NCI-H2081 (cell line): ENCODE measurements around the gene AQR.
A peak's percentile ranks its signal among the peaks of the same experiment; 100 is the strongest.

Experiments used
- DNase-seq, 2 experiments: peaks; one replicate each; lab custom pipeline; 2025; lab: John Stamatoyannopoulos, UW

The AQR gene

DNA sequence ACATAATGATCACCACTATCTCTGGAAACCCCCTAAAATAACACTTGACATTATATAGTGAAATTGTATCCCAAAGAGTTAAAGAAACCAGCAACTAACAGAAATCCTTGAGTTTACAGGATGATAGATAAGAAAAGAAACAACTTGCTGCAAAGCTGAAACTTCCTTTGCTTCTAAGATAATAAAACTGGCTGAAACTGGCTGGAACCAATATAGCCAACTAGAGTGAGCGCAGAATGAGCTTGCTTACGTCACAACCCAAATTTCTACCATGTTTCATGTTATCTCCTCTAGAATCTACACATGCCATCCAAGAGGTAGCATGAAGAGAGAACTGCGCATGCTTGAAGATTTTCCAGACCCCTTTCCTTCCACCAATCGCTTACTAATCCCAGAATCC, 90.4 kb downstream of the AQR start:
- no peak for DNase-seq

DNA sequence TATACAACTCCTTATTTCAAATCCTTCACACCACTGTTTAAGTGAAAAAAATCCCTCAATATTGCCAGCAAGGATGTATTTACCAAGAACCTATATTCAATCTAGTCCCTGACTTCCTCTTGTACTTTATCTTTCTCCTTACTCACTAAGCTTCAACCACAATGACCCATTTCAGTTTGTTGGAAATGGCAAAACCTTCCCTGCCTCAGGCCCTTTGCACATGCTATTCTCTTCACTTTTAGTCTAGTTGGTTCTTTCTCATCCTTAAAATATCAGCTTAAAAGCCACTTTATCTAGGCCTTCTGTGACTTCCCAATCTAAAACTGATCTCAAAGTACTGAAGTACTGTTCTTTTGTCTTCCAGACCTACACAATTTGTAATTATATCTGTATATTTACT, 92.9 kb downstream of the AQR start:
- no peak for DNase-seq

DNA sequence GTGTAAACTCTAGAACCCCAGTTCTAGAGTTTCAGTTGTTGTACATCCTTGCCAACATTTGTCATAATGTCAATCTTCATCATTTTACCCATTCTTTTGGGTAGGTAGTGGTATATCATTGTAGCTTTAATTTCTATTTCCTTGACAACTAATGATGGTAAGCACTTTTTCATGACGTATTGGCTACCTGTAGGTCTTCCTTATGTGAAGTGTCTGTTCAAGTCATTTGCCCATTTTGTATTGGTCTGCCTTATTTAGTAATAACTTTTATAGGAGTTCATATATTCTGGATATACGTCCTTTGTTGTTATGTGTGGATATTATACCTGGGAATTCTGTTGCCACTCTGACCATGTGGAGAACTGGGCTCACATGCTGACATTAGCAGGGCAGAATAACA, 100.4 kb downstream of the AQR start:
- no peak for DNase-seq

DNA sequence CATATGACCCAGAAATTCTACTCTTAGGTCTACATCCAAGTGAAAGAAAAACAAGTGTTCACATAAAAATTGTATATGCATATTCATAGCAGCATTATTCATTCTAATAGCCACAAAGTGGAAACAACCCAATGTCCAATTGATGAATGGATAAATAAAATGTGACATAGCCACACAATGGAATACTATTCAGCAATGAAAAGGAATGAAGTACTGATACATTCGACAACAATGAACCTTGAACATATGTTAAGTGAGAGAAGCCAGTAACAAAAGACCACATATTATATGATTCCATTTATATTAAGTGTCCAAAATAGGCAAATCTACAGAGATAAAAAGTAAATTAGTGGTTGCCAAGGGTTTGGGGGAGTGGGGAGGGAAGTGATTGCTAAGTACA, 104.0 kb downstream of the AQR start:
- DNase-seq: no peak

DNA sequence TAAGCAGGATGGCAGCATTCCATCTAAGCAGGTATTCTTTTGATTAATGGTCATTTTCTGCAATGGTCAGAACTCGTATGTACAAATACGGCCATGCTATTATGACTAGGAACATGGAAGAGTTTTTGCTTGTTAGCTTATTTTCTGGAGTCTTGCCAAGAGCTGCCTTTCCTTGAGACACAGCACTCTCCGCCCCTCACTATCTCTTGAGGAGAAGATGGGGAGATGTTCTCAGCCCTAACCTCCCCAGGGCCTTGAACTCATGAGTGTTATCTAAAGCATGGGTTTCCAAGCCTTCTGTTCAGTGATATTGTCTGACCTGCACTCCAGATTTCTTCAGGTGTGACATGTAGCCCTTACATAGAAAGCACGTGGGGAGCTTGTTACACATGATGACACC, 108.3 kb downstream of the AQR start:
- DNase-seq: no peak

DNA sequence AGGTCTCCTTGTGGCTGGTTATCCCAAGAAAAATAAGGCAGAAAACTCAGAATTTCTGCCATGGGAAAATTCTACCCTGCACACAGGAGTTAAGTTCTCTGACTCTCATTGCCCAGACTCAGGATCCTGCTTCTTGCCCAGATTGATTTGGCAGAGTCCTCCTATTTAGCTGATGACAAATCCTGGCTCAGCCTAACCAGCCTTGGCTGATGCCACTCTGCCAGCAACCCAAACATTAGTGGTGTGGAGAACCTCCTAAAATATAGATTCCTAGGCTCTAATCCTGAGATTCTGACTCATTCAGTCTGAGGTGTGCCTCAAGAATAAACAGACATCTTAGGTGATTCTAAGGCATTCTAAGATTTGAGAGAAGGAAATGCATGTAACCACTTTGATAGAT, 113.6 kb downstream of the AQR start:
- no peak for DNase-seq

DNA sequence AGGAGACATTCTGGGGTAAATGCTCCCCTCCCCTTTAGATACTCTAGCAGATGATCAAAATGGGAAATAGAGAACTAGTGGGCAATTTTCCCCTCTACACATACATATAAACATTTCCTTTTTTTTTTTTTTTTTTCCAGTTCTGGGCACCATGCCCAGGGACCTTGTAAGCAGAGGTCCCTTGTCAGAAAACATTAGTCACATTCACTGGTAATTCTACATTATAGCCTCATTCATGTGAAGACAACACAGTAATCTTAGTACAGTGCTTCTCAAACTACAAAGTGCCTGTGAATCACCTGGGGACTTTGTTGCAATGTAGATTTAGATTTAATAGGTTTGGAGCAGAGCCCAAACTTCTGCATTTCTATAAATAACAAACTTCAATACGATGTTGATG, 114.1 kb downstream of the AQR start:
- DNase-seq: peak; percentile 8 to 39

DNA sequence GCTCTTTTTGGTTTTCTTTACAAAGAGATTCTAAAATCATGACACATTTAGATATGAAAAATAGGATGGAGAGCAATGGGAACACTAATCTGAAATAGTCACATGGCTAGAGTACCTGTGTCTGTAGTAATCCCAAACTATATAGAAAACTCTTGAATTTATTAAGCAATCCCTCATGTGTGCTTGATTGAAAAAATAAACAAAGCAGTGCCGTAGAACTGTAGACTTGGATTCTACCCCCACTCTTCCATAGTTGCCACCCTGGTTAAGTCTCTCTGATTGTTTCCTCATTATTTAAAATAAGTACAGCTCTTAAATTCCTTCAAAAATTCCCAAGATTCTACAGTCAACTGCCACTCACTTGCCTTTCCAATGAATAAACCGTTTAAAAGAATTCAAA, 115.3 kb downstream of the AQR start:
- no peak for DNase-seq

DNA sequence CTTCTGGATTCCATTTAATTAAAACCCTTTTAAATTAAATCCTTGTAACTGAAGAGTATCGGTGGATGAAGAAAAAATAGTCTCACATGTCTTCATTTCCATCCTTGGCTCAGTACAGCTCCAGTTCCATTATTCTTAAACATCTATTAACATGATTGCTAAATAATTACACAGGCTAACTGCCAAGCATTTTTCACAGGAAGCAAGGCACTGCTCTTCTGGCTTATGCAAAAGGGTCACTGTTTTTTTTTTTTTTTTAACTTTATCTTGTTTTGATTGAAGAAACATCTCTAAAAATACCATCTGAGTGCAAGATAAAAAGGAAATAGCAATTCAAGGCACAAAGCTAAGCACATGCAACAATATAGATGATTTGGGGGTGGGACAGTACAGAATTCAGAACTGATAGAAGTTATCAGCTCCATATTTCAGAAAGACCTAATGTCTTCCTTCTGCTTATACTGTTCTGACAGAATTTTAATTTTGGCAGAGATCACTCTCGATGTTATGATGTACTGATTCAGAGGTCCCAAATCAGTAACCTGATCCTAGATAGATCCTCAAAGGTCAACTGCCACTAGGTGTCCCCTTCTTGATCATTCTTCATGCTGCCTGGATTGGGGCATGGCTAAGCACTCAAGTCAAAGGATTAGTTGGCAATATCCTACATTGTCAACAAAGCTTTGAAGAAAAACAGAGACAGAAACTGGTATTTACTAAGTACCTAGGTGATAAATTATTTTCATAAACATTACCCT, 116.4 kb downstream of the AQR start:
- peak in 1 of 2 experiments; percentile 38 for DNase-seq

DNA sequence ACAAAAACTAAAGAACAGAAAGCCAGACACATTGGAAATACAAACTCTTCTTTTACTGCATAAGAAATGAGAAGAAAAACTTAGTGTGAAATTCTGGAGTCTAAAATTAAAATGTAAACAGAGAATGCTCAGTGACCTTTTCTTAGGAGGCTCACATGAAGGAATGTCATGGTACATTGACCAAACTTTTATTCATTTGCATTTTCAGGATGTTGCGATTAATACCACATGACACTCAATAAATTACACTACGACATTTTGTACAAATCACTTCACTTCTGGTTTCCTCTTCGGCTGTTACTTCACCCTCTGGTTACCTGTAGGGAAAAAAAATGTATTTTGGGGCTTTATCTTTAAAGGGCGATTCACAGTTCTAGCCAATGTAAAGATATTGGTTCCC, 117.8 kb downstream of the AQR start:
- DNase-seq: no peak

DNA sequence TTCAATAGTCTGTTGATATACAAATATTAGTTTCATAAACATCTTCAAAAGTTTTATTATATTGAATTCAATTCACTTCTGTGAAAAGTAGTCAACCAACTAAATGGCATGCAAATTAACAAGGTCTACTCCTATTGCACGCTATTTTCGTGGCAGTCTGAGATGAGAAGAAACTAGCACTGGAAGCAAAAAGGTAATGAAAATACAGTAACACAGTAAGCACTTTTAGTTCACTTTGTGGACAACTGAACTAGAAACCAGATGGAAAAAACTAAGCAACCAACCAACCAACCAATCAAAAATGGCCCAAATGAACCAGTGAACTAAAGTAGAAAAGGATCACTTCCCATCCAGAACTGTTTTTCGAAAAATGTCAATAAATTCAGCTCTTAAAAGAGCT, 118.5 kb downstream of the AQR start:
- DNase-seq: no peak

DNA sequence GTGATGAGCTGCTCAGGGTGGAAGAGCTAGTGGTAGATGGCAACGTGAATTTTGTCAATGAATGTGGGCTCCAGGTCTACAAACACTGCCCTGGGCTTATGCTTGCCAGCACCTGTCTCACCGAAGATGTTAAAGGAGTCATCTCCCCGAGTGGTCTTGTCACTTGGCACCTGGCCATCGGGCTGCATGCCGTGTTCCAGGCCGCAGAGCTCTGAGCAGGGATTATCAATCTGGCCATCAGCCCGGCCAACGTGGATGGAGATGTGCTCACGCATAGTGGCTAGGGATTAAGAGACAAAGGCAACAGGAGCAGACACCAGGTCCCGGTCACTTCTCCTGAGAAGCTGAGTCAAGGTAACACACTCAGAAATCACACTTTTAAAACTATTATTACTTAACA, 119.4 kb downstream of the AQR start:
- no peak for DNase-seq

DNA sequence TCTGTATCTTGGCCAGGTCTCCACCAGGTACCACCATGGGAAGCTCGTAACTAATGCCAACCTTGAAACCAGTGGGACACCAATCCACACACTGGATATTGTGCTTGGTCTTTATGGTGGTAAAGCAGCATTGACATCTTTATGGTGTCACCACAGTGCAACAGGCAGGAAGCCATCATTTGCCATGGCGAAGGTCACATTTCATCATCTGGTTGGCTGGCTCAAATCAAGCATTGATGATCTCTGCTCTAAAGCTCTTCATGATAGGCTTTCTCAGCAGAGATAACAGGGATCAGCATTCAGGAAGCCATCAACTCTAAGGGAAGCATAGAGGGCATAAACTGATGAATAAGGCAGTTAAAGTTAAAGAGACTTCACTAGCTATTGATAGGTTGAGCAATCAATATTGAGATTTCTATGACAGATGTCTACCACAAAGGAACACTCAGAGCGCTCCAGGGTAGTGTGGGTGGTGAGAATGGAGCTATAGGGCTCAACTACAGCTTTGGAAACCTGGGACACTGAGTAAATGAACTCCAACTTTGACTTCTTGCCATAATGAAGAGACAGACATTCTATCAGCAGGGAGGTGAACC, 120.1 kb downstream of the AQR start:
- no peak for DNase-seq

DNA sequence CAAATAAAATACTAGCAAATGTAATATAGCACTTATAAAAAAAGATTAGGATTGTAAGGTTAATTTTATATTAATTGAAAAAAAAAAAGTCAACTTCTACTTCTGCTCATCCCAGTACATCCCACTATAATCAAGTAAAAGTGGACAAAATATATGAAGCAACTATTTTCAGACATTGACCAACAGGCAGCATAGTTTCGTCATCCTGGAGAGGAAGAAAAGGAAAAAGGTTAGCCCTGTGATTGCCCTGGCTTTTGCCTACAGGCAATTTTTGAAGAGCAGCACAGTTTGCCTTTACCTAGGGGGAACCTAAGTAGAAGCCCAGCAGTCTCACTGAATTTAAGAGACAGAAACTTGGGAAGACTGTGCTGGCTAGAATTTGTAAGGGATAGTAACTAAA, 121.9 kb downstream of the AQR start:
- DNase-seq: no peak

DNA sequence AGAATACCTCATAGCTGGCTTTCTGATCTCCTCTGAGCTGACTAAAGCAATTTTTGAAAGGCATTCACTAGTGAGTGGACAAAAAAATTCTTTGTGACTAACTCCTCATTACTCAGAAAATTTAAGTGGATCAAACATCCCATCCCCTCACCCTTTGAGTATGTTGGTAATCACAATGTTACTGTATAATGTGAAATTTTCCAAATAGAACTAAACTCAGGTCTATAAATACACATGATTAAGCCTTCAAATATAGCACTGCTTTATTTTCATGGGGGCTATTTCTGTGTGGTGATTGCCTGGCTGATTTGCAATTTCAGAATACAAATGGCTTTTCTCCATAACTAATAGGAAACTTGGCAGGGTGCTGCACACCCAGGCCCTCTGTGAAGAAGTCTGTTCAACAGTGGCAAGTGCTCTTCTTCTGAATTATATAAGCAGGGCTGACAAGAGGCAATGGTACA, 128.2 kb downstream of the AQR start:
- no peak for DNase-seq

DNA sequence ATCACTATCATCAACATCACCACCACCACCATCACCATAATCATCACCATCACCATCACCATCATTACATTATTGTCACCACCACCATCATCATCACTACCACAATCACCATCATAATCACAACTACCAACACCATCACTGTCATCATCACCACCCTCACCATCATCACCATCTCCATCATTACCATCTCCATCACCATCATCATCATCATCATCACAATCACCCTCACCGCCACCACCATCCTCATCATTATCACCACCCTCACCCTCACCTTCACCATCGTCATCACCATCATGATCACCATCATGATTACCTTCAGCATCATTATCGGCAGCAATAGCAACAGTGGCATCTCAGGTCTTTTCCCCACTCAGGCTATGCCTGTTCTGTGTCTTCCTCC, 131.3 kb downstream of the AQR start:
- no peak for DNase-seq

DNA sequence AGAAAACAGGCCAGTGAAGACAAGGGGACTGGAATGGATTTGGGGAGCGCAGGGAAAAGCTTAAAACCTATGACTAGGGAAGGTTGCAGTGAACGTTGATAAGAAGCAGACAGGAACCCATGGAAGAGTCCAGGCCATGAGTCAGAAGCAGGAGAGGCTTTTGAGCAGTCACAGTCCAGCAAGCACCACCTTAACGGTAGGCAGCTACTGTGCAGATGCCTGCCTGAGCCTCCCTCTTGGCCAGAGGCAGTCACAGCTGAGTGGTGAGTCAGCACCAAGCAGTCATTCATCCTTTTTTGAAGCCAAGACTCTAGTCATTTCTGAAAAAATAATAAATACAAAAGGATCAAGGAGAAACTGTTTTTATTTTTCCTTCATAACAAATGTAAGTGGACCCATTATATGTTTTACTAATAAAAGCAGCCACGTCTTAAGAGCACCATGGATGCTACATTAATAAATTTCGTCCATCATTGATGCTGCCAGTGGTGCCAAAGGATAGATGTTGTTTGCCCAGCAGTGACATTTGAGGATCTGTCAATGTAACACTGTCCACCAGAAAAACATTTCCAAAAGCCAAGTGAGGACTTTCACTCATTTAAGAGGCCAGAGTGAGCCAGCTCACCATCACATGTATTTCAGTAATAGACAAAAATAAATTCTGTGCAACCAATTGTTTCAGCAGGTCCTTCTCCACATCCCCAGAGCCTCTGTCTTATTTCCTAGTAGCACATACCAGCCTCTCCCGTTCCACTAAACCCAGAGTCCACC, 132.1 kb downstream of the AQR start:
- DNase-seq: no peak

DNA sequence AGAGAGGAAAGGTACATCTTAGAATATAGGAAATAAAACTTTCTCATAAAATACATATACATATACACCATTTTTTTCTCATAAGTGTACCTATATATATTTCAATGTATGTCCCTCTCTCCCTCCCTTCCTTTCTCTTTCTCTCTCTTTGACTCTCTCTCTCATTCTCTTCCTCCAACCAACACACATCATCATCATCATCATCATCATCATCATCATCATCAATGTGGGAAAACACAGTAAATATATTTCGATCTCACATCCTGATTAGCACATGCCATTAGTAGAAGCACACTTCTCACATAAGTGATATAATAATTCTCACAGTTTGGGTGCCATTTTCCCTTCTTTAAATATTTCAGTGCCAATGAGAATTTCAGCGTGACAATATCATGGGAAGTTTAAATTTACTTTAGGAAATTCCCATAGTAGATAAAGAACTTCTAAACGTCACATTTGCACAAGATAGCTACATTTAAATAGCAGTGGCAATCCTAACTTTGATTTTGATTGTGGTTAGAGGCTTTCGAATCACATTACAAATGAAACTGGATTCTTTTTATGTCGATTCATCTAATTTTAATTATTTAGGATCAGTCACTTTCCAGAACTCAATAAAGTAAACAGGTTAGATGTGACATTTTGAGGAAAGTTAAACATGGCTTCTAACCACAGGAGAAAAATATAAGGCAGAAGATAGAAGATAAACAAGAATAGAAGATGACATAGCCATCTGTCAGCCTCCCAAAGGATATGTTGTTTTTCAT, 141.2 kb downstream of the AQR start:
- DNase-seq: no peak

DNA sequence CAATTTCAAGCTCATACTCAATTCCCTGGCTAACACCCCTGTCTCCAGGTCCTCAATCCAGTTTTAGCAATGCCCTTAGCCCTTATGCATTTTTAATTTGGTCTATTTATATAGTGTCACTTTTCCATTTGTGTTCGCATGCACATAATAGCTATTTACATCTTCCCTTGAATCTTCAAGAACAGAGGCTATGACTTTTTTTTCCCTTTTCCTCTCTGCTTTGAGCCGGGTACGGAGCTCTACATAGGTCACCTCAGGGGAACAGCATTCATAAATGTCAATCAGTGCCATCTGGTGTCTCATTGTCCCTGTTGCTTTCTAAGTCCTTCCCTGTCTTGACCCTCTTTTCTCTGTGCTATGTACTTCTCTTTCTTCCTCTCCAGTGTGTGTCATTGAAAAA, 147.7 kb downstream of the AQR start:
- DNase-seq: no peak

DNA sequence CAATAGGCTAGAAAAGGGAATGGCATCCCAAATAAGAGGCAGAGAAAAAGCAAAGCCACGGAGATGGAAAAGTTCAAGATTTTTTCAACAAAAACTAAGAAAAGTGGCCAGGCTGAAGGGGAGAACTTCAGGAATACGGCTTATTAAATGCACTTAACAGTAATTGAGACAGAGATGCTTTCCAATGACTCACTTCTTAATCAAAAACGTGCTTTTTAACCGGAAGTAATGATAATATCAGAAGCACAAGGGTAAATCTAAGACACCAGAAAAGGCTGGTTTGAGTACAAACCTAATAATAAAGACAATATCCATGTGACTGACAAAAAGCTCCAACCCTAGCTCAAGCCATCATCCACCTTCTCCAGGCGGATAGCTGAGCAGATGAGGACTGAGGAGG, 149.4 kb downstream of the AQR start:
- no peak for DNase-seq

DNA sequence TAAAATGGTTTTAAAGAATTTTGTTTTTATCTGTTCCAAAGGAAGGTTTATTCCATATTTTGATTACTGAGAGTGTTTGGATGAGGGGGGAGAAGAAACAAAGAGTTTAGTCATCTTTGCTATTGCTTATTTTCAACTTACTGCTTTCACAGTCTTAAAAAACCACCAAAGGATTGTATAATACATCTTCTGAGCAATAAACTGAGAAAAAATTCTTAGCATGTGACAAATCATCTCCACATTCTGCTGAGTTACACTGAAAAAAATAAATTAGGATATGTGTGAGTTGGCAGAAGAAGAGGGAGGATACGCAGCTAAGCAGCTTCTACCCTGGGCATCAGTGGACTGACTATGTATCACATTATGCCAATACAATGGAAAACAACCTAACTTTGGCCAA, 151.0 kb downstream of the AQR start:
- DNase-seq: no peak

DNA sequence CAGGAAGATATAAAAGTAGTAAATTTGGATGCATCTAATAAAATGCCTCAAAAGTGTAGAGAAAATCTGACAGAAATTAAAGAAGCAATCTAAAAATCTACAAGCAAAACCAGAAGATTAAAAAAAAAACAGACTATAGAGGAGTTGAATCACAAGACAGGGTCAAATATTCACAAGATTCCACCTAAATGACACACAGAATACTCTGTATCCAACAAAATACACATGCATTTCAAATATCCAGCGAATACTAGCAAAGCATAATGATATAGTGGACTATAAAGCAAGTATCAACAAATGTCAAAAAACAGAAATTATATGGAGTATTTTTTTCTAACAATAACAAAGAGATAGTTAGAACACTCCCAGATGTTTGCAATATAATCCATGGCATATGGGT, 153.7 kb downstream of the AQR start:
- DNase-seq: no peak
